Forelimb muscle (tissue), 1 donor: ENCODE measurements around the gene UBE2L6. TPM values are rescaled to one million over a fixed set of nuclear protein-coding genes. Genes with fewer than 3 reads are reported as not detected.
A peak's percentile ranks its signal among the peaks of the same experiment; 100 is the strongest.
"Not testable (repeated sequence)": the region's sequence is repeated elsewhere in the genome, so short reads cannot be mapped to it uniquely, and the experiment has no call there.

ENCODE experiments used
- DNase-seq: peaks from one replicate; pipeline ENCODE4 v3.0.0-alpha.2; 2013; ENCODE audit warnings: low read depth
- polyA plus RNA-seq: library from polyadenylated mRNA; unstranded; fragments of 120-200 nt; gene quantifications from one replicate; pipeline ENCODE4 v1.2.1, GENCODE V29; 2013; ENCODE audit not compliant: insufficient read length

Gene UBE2L6
- polyA plus RNA-seq, 1 donor: 24.6 TPM

GRCh38 chr11:57566905-57567514 is 462 bp downstream of the UBE2L6 start:
- no peak for DNase-seq

GRCh38 chr11:57566005-57566904 is 1.2 kb downstream of the UBE2L6 start:
- peak; percentile 32 for DNase-seq

DNA sequence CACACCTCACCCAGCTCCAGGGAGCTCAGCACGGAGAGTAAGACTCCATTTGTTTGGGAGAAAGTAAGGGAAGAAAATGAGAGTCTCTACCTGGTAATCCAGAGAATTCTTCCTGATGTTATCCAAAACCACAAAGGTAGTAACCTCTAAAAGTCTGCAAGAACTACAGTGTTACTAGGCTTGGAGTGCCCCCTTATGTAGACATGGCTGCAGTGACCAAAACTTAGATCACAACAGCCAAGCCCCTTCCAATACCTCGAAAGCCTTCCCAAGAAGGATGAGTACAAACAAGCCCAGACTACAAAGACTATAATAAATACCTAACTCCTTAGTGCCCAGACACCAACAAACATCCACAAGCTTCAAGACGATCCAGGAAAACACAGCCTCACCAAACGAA is 4.9 kb downstream of the UBE2L6 start:
- DNase-seq: no peak

DNA sequence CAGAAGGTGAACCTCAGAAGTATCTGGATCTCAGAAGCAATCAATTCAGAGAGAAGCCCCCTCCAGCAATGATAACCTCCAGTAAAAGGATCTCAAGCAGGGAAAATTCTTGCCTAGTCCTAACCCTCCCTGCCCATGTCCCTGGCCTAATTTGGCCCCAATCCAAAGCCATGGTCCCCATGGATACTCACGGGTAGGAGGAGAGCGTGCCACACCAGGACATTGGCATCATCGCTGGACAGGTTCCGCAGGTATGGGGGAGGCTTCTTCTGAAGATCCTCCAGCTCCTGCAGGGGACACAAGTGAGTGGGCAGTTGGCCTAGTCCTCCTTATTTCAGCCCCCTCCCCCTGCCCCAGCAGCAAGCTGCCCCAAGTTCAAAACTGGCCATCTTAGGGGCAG is 7.3 kb downstream of the UBE2L6 start:
- no peak for DNase-seq

DNA sequence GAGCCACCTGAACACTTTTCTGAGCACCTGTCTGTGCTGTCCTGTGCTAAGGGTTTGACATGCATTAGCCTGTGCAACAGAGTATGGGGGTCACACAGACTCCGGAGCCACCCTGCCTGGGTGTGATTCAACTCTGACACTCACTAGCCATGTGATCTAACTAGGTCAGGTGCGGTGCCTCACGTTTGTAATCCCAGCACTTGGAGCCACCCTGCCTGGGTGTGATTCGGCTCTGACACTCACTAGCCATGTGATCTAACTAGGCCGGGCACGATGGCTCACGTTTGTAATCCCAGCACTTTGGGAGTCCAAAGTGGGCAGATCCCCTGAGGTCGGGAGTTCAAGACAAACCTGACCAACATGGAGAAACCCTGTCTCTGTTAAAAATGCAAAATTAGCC is 11.4 kb downstream of the UBE2L6 start:
- DNase-seq: no peak

- DNase-seq: no peak
Observed at GRCh38 chr11:57555393-57555792, 12.1 kb downstream of the UBE2L6 start.

DNA sequence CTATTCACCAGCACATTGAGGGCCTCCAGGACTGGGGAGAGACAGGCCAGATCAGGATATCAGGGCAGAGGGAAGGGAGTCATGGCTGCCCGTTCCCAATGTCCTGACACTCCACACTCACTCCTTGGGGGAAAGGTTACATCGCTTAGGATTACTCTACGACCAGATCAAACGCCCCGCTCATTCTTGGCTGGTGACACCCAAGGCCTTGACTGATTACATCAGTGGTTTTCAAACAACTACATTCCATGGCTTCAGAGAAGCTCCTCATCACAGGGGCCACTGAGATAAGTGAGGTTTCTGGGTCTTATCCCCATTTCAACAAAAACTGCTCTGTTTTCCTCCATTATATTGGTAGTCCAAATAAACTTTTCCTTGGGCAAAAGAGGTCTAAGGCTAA is 15.0 kb downstream of the UBE2L6 start:
- no peak for DNase-seq

DNA sequence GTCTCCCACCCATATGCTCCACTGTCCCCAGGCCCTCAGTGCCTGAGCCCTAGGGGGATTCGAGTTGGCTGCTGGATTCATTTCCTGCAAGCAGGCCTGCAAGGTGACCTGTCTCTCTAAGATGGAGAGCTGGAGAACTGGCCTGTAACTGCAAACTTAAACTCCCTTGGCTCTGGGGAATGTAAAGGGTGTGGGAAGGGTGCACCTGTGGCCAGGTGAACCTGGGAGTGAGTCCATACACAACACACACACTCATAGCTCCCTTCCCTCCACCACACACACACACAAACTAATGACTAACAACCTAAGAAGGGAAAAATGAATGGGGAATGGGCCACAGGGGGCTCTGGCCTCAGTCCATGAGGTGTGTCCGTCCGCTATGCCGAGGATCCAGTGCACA is 15.5 kb downstream of the UBE2L6 start:
- no peak for DNase-seq

- DNase-seq: no peak
Observed at GRCh38 chr11:57549983-57550382, 17.5 kb downstream of the UBE2L6 start.

DNA sequence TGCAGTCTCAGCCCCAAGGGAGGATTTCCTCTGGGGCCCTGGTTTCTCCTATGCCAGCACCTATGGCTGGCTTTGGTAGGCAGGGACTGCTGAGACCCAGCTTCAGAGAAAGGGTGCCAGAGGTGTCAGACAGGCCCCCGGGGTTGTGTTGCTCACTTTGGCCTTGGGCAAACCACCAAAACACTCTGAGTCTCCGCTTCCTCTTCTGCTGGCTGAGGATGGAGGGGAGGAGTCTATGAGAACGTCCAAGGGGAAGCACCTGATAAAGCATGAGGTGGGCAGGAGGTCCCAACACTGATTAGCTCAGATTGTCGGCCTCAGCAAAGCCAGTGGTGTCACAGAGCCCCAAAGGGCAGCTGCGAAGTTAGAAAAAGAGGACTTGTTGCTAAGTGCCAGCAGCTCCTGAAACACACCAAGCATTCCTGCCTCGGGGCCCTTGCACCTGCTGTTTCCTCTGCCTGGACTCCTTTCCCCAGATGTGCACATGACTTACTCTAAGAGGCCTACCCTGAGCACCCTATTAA is 19.6 kb downstream of the UBE2L6 start:
- no peak for DNase-seq

GRCh38 chr11:57546869-57547475 is 20.5 kb downstream of the UBE2L6 start:
- DNase-seq: no peak

GRCh38 chr11:57546451-57546850 is 21.0 kb downstream of the UBE2L6 start:
- no peak for DNase-seq

GRCh38 chr11:57545883-57546282 is 21.6 kb downstream of the UBE2L6 start:
- no peak for DNase-seq

- DNase-seq: no peak
Observed at GRCh38 chr11:57544566-57544965, 22.9 kb downstream of the UBE2L6 start.

- no peak for DNase-seq
Observed at GRCh38 chr11:57543593-57543992, 23.9 kb downstream of the UBE2L6 start.

GRCh38 chr11:57542582-57542981 is 24.9 kb downstream of the UBE2L6 start:
- no peak for DNase-seq

- DNase-seq: no peak
Observed at GRCh38 chr11:57541169-57541568, 26.3 kb downstream of the UBE2L6 start.

DNA sequence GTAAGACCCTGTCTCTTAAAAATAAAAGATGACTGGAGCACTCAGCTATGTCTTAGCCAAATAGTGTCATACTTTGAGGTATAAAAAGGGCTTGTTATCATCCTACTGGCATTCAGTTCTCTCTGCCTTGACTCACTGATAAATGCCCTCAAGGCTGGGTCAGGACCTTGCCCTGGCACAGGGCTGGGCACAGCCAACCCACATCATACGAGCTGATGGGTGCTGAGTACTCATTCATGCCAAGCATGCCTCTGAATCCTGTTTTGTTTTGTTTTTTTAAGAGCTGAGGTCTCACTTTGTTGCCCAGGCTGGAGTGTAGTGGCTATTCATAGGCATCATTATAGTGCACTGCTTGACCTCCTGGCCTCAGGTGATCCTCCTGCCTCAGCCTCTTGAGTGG is 28.1 kb downstream of the UBE2L6 start:
- DNase-seq: no peak

DNA sequence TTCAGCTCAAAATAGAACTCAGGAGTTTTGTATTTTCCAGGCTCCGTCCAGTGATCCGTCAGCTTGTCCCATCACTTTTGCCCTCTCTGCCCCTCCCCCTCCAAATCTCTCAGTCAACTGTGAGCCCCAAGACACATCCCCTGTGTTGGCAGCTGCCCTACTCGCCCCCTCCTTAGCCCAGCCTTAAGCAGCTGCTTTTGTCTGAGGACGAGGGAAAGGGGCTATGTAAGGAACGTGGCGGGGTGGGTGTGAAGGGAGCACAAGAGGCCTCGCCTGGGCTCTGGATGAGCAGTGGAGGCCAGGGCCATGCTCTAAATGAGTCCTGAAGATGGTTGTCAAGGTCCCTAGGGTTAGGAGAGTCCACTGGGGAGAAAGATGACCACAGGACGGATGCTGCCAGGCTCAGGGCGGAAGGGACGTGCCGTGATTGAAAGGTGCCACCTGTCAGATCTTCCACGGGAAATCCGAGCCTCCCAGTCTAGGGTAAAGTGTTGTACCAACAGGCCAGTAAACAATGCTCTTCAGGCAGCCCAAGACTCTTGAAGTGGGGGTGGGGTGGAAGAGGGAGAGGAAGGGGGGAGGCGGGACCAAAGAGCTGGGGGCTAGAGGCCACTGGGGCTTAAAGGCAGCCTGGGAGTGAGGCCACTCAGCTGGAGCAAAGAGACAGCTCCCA is 30.4 kb downstream of the UBE2L6 start, which contains the start of gene SMTNL1:
Gene SMTNL1, plus strand, starts transcription at position 649 of the 673 bp plus-strand sequence. CDS start 5,048 bp downstream, outside the sequence.
- DNase-seq: no peak

- DNase-seq: not testable (repeated sequence)
Observed at GRCh38 chr11:57534449-57534848, 33.0 kb downstream of the UBE2L6 start.

DNA sequence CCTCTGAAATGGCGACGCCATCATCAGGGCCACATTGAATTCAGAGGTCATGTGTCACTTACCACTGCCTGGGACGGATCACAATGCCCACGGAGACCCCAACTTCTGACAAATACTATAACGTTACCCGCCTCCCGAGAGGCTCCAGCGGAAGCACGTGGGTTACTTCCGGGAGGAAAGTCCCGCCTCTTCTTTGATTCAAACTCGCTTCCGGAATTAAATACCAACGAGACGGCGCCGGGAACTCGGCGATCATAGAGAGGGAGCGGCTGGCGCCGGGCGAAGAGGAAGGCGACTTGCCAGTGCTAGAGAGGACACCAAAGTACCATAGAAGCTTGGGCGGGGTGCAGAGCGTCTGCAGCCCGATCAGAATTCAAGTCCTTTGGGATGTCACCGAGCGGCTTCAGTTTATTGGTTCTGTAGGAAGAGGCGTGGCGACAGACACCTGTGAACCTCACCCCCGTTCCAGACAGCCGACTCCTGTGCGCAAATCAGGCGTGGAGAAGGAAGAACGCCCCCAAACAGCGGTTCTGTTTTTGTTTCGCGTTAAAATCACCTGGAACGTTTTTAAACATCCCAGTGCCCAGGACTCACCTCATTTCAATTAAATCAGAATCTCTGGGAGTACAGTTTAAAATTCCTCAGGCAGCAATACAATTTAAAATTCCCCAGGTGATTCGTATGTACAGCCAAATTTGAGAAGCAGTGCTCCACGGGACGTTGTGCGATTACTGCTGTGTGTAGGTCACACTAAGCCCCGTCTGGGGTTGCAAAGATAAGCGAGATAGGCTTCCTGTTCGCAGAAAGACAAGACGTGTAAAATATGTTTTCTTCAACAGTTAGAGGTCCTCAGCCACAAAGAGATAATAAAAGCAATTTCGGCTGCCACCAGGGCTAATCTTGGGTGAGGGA is 36.6 kb downstream of the UBE2L6 start, which contains the start of gene TIMM10:
Gene TIMM10, minus strand, starts transcription at position 159 of the 912 bp plus-strand sequence. CDS start 565 bp downstream, outside the sequence.
- DNase-seq: peak; percentile 88
